IMR-90 (cell line): Measurements from ENCODE around the gene PPEF2. TPM values are rescaled to one million over a fixed set of nuclear protein-coding genes. Genes with fewer than 3 reads are reported as not detected.

ENCODE experiments used
- ATAC-seq: fragments of 200-7000 bp; cut with Tn5 transposase; 2 replicates; pipeline ENCODE4 v1.9.1; 2020; ENCODE audit warnings: low read depth, mild to moderate bottlenecking, moderate library complexity
- BruUV-seq: library from RNA; stranded (reverse); fragments of 400-500 nt; replicated peaks from 2 replicates; lab custom pipeline; 2021; lab: Mats Ljungman, UMichigan
- CTCF ChIA-PET: fragments of 300-600 bp; formaldehyde crosslinking; extraction: SDS; loops from one replicate; lab custom pipeline; 2021; ENCODE audit warnings: antibody characterized with exemption; lab: Yijun Ruan, JAX
- POLR2A ChIA-PET: fragments of 300-600 bp; sonication (Branson Sonifier 250); formaldehyde crosslinking; loops from one replicate; lab custom pipeline; 2022; ENCODE audit warnings: antibody characterized with exemption; ENCODE audit not compliant: unreplicated experiment; lab: Charles Lee
- DNase-seq: peaks from one replicate; pipeline ENCODE4 v3.0.0; 2013
- H2AFZ ChIP-seq: replicated peaks from 2 replicates; pipeline ENCODE3; 2013; ENCODE audit warnings: low read length, mild to moderate bottlenecking; ENCODE audit not compliant: poor library complexity
- H2AK5ac ChIP-seq: 2 replicates; pipeline ENCODE4 v1.6.1; 2013; ENCODE audit warnings: low read depth, low read length, inconsistent platforms
- H2AK9ac ChIP-seq: replicated peaks from 2 replicates; pipeline ENCODE3; 2013; ENCODE audit warnings: mild to moderate bottlenecking, low read depth, low read length, moderate library complexity; ENCODE audit not compliant: poor library complexity
- H2BK120ac ChIP-seq: 2 replicates; pipeline ENCODE4 v1.6.1; 2013; ENCODE audit warnings: low read depth, low read length, inconsistent platforms
- H2BK15ac ChIP-seq: 3 replicates; pipeline ENCODE4 v1.6.1; 2013; ENCODE audit warnings: low read depth, low read length, inconsistent platforms
- H2BK20ac ChIP-seq: 2 replicates; pipeline ENCODE4 v1.6.1; 2013; ENCODE audit warnings: low read depth, mild to moderate bottlenecking, inconsistent platforms, low read length, moderate library complexity
- H2BK5ac ChIP-seq: 2 replicates; pipeline ENCODE4 v1.6.1; 2013; ENCODE audit warnings: mild to moderate bottlenecking, low read depth, low read length, inconsistent platforms; ENCODE audit not compliant: poor library complexity, severe bottlenecking
- H3K14ac ChIP-seq: replicated peaks from 2 replicates; pipeline ENCODE4 v1.6.1; 2013; ENCODE audit warnings: low read depth, low read length, inconsistent platforms
- H3K18ac ChIP-seq: 2 replicates; pipeline ENCODE4 v1.6.1; 2013; ENCODE audit warnings: low read depth, low read length, control low read depth
- H3K23ac ChIP-seq: 2 replicates; pipeline ENCODE4 v1.6.1; 2013; ENCODE audit warnings: low read depth, low read length, inconsistent platforms
- H3K27ac ChIP-seq: 2 replicates; pipeline ENCODE4 v1.5.1; 2013; ENCODE audit warnings: mild to moderate bottlenecking, control low read depth, low read length; ENCODE audit not compliant: insufficient read depth
- H3K27me3 ChIP-seq: 2 replicates; pipeline ENCODE4 v1.6.1; 2013; ENCODE audit warnings: low read length; ENCODE audit not compliant: control insufficient read depth, insufficient read depth
- H3K36me3 ChIP-seq: 2 replicates; pipeline ENCODE4 v1.6.1; 2013; ENCODE audit warnings: low read length, mixed read lengths; ENCODE audit not compliant: control insufficient read depth, insufficient read depth
- H3K4ac ChIP-seq: 2 replicates; pipeline ENCODE4 v1.6.1; 2013; ENCODE audit warnings: low read depth, low read length, inconsistent platforms
- H3K4me1 ChIP-seq: 2 replicates; pipeline ENCODE4 v1.6.1; 2013; ENCODE audit warnings: low read length, mixed read lengths; ENCODE audit not compliant: control insufficient read depth, insufficient read depth
- H3K4me2 ChIP-seq: 2 replicates; pipeline ENCODE4 v1.6.1; 2013; ENCODE audit warnings: low read depth, mild to moderate bottlenecking, control low read depth, low read length, moderate library complexity
- H3K4me3 ChIP-seq: 2 replicates; pipeline ENCODE4 v1.5.1; 2013; ENCODE audit warnings: low read depth, mild to moderate bottlenecking, control low read depth, low read length, moderate library complexity; ENCODE audit not compliant: insufficient read depth
- H3K56ac ChIP-seq: 2 replicates; pipeline ENCODE4 v1.6.1; 2013; ENCODE audit warnings: low read length, inconsistent platforms; ENCODE audit not compliant: insufficient read depth; ENCODE audit errors: extremely low read depth
- H3K79me1 ChIP-seq, 2 experiments: 2 replicates each; pipeline ENCODE4 v1.6.1; 2013; ENCODE audit warnings: low read length in 2 of 2, inconsistent platforms in 1 of 2, low read depth in 1 of 2
- H3K9ac ChIP-seq: 2 replicates; pipeline ENCODE4 v1.6.1; 2013; ENCODE audit warnings: low read depth, low read length, control low read depth
- H3K9me1 ChIP-seq: 2 replicates; pipeline ENCODE4 v1.6.1; 2013; ENCODE audit warnings: low read length, inconsistent platforms; ENCODE audit not compliant: insufficient read depth
- H3K9me3 ChIP-seq: 2 replicates; pipeline ENCODE4 v1.6.1; 2013; ENCODE audit warnings: low read length; ENCODE audit not compliant: control insufficient read depth, insufficient read depth
- H4K20me1 ChIP-seq: 2 replicates; pipeline ENCODE4 v1.6.1; 2013; ENCODE audit warnings: low read length, inconsistent platforms; ENCODE audit not compliant: insufficient read depth
- H4K5ac ChIP-seq: 2 replicates; pipeline ENCODE4 v1.6.1; 2013; ENCODE audit warnings: mild to moderate bottlenecking, low read depth, low read length, control low read depth
- H4K8ac ChIP-seq, 2 experiments: 2 replicates each; pipeline ENCODE4 v1.6.1; 2013; ENCODE audit warnings: low read depth in 2 of 2, low read length in 2 of 2, control low read depth in 1 of 2, inconsistent platforms in 1 of 2
- H4K91ac ChIP-seq: 2 replicates; pipeline ENCODE4 v1.6.1; 2013; ENCODE audit warnings: low read depth, low read length, inconsistent platforms; ENCODE audit not compliant: insufficient read depth
- BHLHE40 ChIP-seq: fragments of 150-350 bp; IDR thresholded peaks from 2 replicates; pipeline ENCODE4 v1.6.1; 2016; ENCODE audit warnings: mild to moderate bottlenecking, low read depth, low read length
- CEBPB ChIP-seq: IDR thresholded peaks from 2 replicates; pipeline ENCODE4 v1.6.1; 2012; ENCODE audit warnings: low read depth, low read length, improper control_type of control experiment
- CHD1 ChIP-seq: IDR thresholded peaks from 2 replicates; pipeline ENCODE4 v1.6.1; 2012; ENCODE audit warnings: low read depth, low read length, improper control_type of control experiment
- CTCF ChIP-seq: conservative IDR thresholded peaks from 2 replicates; pipeline ENCODE4 v1.5.1; 2012; ENCODE audit warnings: mild to moderate bottlenecking, low read depth, low read length, improper control_type of control experiment
- ELK1 ChIP-seq: fragments of 150-350 bp; IDR thresholded peaks from 2 replicates; pipeline ENCODE4 v1.6.1; 2016; ENCODE audit warnings: low read depth, mild to moderate bottlenecking, low read length, moderate library complexity, borderline replicate concordance
- FOS ChIP-seq: fragments of 150-350 bp; IDR thresholded peaks from 2 replicates; pipeline ENCODE4 v1.6.1; 2016; ENCODE audit warnings: low read depth, low read length
- MAFK ChIP-seq: IDR thresholded peaks from 2 replicates; pipeline ENCODE4 v1.6.1; 2012; ENCODE audit warnings: low read depth, low read length, improper control_type of control experiment
- MAZ ChIP-seq: IDR thresholded peaks from 2 replicates; pipeline ENCODE4 v1.6.1; 2012; ENCODE audit warnings: low read depth, mild to moderate bottlenecking, low read length, improper control_type of control experiment, moderate library complexity, borderline replicate concordance
- MXI1 ChIP-seq: IDR thresholded peaks from 2 replicates; pipeline ENCODE4 v1.6.1; 2012; ENCODE audit warnings: low read depth, mild to moderate bottlenecking, low read length, moderate library complexity, borderline replicate concordance
- NFE2L2 ChIP-seq: fragments of 150-350 bp; IDR thresholded peaks from 2 replicates; pipeline ENCODE4 v1.6.1; 2016; ENCODE audit warnings: low read depth, mild to moderate bottlenecking, low read length
- POLR2A ChIP-seq: IDR thresholded peaks from 2 replicates; pipeline ENCODE4 v1.6.1; 2012; ENCODE audit warnings: mild to moderate bottlenecking, low read depth, low read length
- RAD21 ChIP-seq: IDR thresholded peaks from 2 replicates; pipeline ENCODE4 v1.6.1; 2012; ENCODE audit warnings: low read length, improper control_type of control experiment
- RCOR1 ChIP-seq: IDR thresholded peaks from 2 replicates; pipeline ENCODE4 v1.6.1; 2012; ENCODE audit warnings: mild to moderate bottlenecking, low read length, improper control_type of control experiment; ENCODE audit not compliant: insufficient replicate concordance
- RFX5 ChIP-seq: IDR thresholded peaks from 2 replicates; pipeline ENCODE4 v1.8.0; 2012; ENCODE audit warnings: low read depth, mild to moderate bottlenecking, low read length, moderate library complexity
- USF2 ChIP-seq: fragments of 150-350 bp; IDR thresholded peaks from 2 replicates; pipeline ENCODE4 v1.6.1; 2017; ENCODE audit warnings: mild to moderate bottlenecking, antibody characterized with exemption, low read length, low read depth
- WGBS, 2 experiments: methylation state at CpG; one replicate each; pipeline versions ENCODE4 v1.1.5 to v1.1.7; 2013; ENCODE audit warnings: missing lambda C conversion rate in 2 of 2; ENCODE audit not compliant: insufficient read length in 1 of 2; ENCODE audit errors: extremely low coverage in 2 of 2; 5-methylcytosine and 5-hydroxymethylcytosine counted together
- dilution Hi-C: fragments of 300-500 bp; cut with HindIII; formaldehyde crosslinking; loops from one replicate; pipeline ENCODE4 v1.14.3; 2018; ENCODE audit warnings: low sequenced_read_pairs; ENCODE audit not compliant: unreplicated experiment
- in situ Hi-C: fragments of 300-500 bp; cut with MboI; formaldehyde crosslinking; loops from 3 replicates; pipeline ENCODE4 v1.14.3; 2019; ENCODE audit warnings: low sequenced_read_pairs, inconsistent platforms, mixed read lengths
- intact Hi-C: fragments of 100-400 bp; cut with micrococcal nuclease; formaldehyde crosslinking; loops from 2 replicates; pipeline ENCODE4 v1.10.0; 2022
- polyA plus RNA-seq, 3 experiments: library from polyadenylated mRNA; depleted of rRNA; stranded (reverse); fragments of >200 nt; gene quantifications; 2 replicates each; pipeline ENCODE4 v1.2.3, GENCODE V29; 2012; ENCODE audit warnings: low replicate concordance in 1 of 3
- total RNA-seq: library from RNA; depleted of rRNA; stranded (reverse); fragments of >200 nt; gene quantifications from 2 replicates; pipeline ENCODE4 v1.2.3, GENCODE V29; 2012

The PPEF2 gene
- total and polyA plus RNA-seq, 2 of the 4 experiments (the other 2 are of a cell fraction) = not detected

GRCh38 chr4:75820197-75820596 is 82.1 kb downstream of the PPEF2 start:
- Histone ChIP-seq H3K4me2 (no peak overlapping the region), H3K36me3 (peaks cover 3% of the 10 kb centered on the region), H3K4ac (no peak overlapping the region), H2AK5ac (no peak overlapping the region), H4K8ac (no peak overlapping the region), H3K4me1 (peaks cover 2% of the 10 kb centered on the region; the same call in 1 of the 2 replicates), H3K4me3 (no peak overlapping the region), H2BK15ac (no peak overlapping the region), H4K91ac (no peak overlapping the region), H3K14ac (no peak overlapping the region), H3K56ac (no peak overlapping the region), H3K23ac (no peak overlapping the region), H2BK20ac (no peak overlapping the region), H3K27me3 (no peaks in the 10 kb centered on the region), H4K20me1 (no peaks in the 10 kb centered on the region), H3K18ac (no peak overlapping the region), H3K9me1 (no peaks in the 10 kb centered on the region), H3K27ac (no peak overlapping the region), H2BK5ac (no peak overlapping the region), H4K5ac (no peak overlapping the region), H3K9ac (no peak overlapping the region), H2AFZ (no peak overlapping the region), H2BK120ac (no peak overlapping the region), H3K79me1 (no peaks in the 10 kb centered on the region), H2AK9ac (no peak overlapping the region), H3K9me3 (no peaks in the 10 kb centered on the region)
- ChIA-PET POLR2A (no interaction called here), CTCF (no interaction called here)
- in situ Hi-C loops (no loop called here), intact Hi-C loops (no loop called here), dilution Hi-C loops (no loop called here)
- no peak for ATAC-seq
- no TSS peak for BruUV-seq
- TF ChIP-seq ELK1 = no peak
- no peak for TF ChIP-seq MXI1
- TF ChIP-seq RCOR1 = no peak
- TF ChIP-seq RAD21 = no peak
- TF ChIP-seq CTCF = no peak
- no peak for TF ChIP-seq MAZ
- no peak for TF ChIP-seq FOS
- no peak for TF ChIP-seq BHLHE40
- TF ChIP-seq MAFK = no peak
- TF ChIP-seq RFX5 = no peak
- no peak for TF ChIP-seq POLR2A
- no peak for TF ChIP-seq NFE2L2
- TF ChIP-seq USF2 = no peak
- TF ChIP-seq CHD1 = no peak
- no peak for TF ChIP-seq CEBPB
- DNase-seq = no peak
- WGBS, 2 experiments = no CpG with 5 or more reads among the region's 2 CpGs
